ENCODE results near the gene LEPR. TPM values are rescaled to one million over a fixed set of nuclear protein-coding genes. Genes with fewer than 3 reads are reported as not detected.

LEPR gene
- total RNA-seq, 1 donor from 2014 or later, result 3.0 TPM

- no peak for DNase-seq (ENCODE audit: low spot score, unreplicated experiment)
- Mint-ChIP-seq H3K36me3 (ENCODE audit: insufficient read depth) (peaks cover 2% of the 10 kb centered on the region), H3K4me3 (ENCODE audit: low read depth) (no peak overlapping the region), H3K4me1 (ENCODE audit: low read depth) (peaks cover 2% of the 10 kb centered on the region), H3K27ac (peak overlapping the region; percentile 54), H3K27me3 (no peaks in the 10 kb centered on the region), H3K9me3 (ENCODE audit: low read depth) (no peaks in the 10 kb centered on the region)
- TF ChIP-seq CTCF (IDR thresholded peaks at IDR 0.05; ENCODE audit: unreplicated experiment), result no peak
These were observed 14.3 kb downstream of the LEPR start for GRCh38 chr1:65434760-65435159.

- H3K27ac Mint-ChIP-seq, result no peak overlapping the region
- TF ChIP-seq CTCF (IDR thresholded peaks at IDR 0.05; ENCODE audit: unreplicated experiment), result no peak
- H3K4me1 Mint-ChIP-seq (ENCODE audit: low read depth), result peaks cover 3% of the 10 kb centered on the region
- H3K9me3 Mint-ChIP-seq (ENCODE audit: low read depth), result no peaks in the 10 kb centered on the region
- peaks cover 2% of the 10 kb centered on the region for H3K36me3 Mint-ChIP-seq (ENCODE audit: insufficient read depth)
- DNase-seq (ENCODE audit: low spot score, unreplicated experiment), result no peak
- H3K27me3 Mint-ChIP-seq, result no peaks in the 10 kb centered on the region
- no peak overlapping the region for H3K4me3 Mint-ChIP-seq (ENCODE audit: low read depth)
These were observed 15.5 kb downstream of the LEPR start for GRCh38 chr1:65435987-65436386.

- Mint-ChIP-seq H3K27ac (no peak overlapping the region), H3K9me3 (ENCODE audit: low read depth) (peaks cover 3% of the 10 kb centered on the region), H3K27me3 (no peaks in the 10 kb centered on the region), H3K36me3 (ENCODE audit: insufficient read depth) (peaks cover 4% of the 10 kb centered on the region), H3K4me1 (ENCODE audit: low read depth) (peaks cover 14% of the 10 kb centered on the region), H3K4me3 (ENCODE audit: low read depth) (no peak overlapping the region)
- no peak for DNase-seq (ENCODE audit: low spot score, unreplicated experiment)
- TF ChIP-seq CTCF (IDR thresholded peaks at IDR 0.05; ENCODE audit: unreplicated experiment), result no peak
These were observed 17.1 kb downstream of the LEPR start for GRCh38 chr1:65437616-65438015.

GRCh38 chr1:65440322-65440900, 19.9 kb downstream of the LEPR start:
- H3K9me3 Mint-ChIP-seq (ENCODE audit: low read depth), result peaks cover 3% of the 10 kb centered on the region
- H3K4me1 Mint-ChIP-seq (ENCODE audit: low read depth), result peaks cover 16% of the 10 kb centered on the region
- no peak for TF ChIP-seq CTCF (IDR thresholded peaks at IDR 0.05; ENCODE audit: unreplicated experiment)
- H3K36me3 Mint-ChIP-seq (ENCODE audit: insufficient read depth), result peaks cover 2% of the 10 kb centered on the region
- no peak overlapping the region for H3K4me3 Mint-ChIP-seq (ENCODE audit: low read depth)
- no peak for DNase-seq (ENCODE audit: low spot score, unreplicated experiment)
- H3K27ac Mint-ChIP-seq, result no peak overlapping the region
- no peaks in the 10 kb centered on the region for H3K27me3 Mint-ChIP-seq

- DNase-seq (ENCODE audit: low spot score, unreplicated experiment), result no peak
- no peak for TF ChIP-seq CTCF (IDR thresholded peaks at IDR 0.05; ENCODE audit: unreplicated experiment)
- Mint-ChIP-seq H3K27me3 (no peaks in the 10 kb centered on the region), H3K36me3 (ENCODE audit: insufficient read depth) (peaks cover 2% of the 10 kb centered on the region), H3K9me3 (ENCODE audit: low read depth) (peaks cover 3% of the 10 kb centered on the region), H3K4me1 (ENCODE audit: low read depth) (peaks cover 16% of the 10 kb centered on the region), H3K27ac (no peak overlapping the region), H3K4me3 (ENCODE audit: low read depth) (no peak overlapping the region)
These were observed 20.4 kb downstream of the LEPR start for GRCh38 chr1:65440915-65441314.

Measured in progenitor cell of endocrine pancreas (in vitro differentiated cells).